K562 (cell line): ENCODE results near the gene PIGN. TPM values are rescaled to one million over a fixed set of nuclear protein-coding genes. Genes with fewer than 3 reads are reported as not detected.

Experiments used
- ATAC-seq: fragments of 200-7000 bp; cut with Tn5 transposase; 3 replicates; pipeline ENCODE4 v1.9.1; 2020; ENCODE audit warnings: moderate library complexity
- BruUV-seq: library from RNA; stranded (reverse); fragments of 400-500 nt; replicated peaks from 2 replicates; lab custom pipeline; 2021; lab: Mats Ljungman, UMichigan
- CTCF ChIA-PET: fragments of 300-600 bp; formaldehyde crosslinking; extraction: SDS; loops from one replicate; lab custom pipeline; 2021; ENCODE audit warnings: low intra/inter-chr PET ratio; lab: Yijun Ruan, JAX
- POLR2A ChIA-PET: fragments of 300-600, 350-650 bp; sonication (Branson Sonifier 250); formaldehyde crosslinking; extraction: SDS; loops from one replicate; lab custom pipeline; 2021; ENCODE audit warnings: antibody characterized with exemption, inconsistent platforms; lab: Yijun Ruan, JAX
- DNase-seq, 4 experiments: peaks; one replicate each; pipeline versions ENCODE4 v3.0.0 to v3.0.0-alpha.2; 2011 to 2018; ENCODE audit warnings: low spot score in 3 of 4, mixed read lengths in 3 of 4; ENCODE audit errors: extremely low read depth in 1 of 4
- FAIRE-seq: peaks from 2 replicates; lab custom pipeline; 2011; peaks lifted over from hg19 to GRCh38; lab: Jason Lieb, UNC
- H2AFZ ChIP-seq: 2 replicates; pipeline ENCODE4 v1.6.0; 2011; ENCODE audit warnings: low read depth, low read length, control low read depth, inconsistent platforms
- H3K27ac ChIP-seq: fragments of 200-600 bp; 3 replicates; pipeline ENCODE4 v1.8.0; 2011; ENCODE audit warnings: low read depth, mild to moderate bottlenecking, control low read depth, inconsistent platforms, low read length, moderate library complexity, mixed read lengths; ENCODE audit errors: extremely low read depth
- H3K27me3 ChIP-seq, 2 experiments: fragments of 300-600 bp in 1 of 2; 2 replicates in 1 of 2; 3 replicates in 1 of 2; pipeline versions ENCODE4 v1.6.0 to v1.8.0; 2011; ENCODE audit warnings: inconsistent platforms in 2 of 2, low read length in 2 of 2, mild to moderate bottlenecking in 1 of 2, mixed read lengths in 1 of 2, moderate library complexity in 1 of 2; ENCODE audit not compliant: control insufficient read depth in 2 of 2, insufficient read depth in 2 of 2
- H3K36me3 ChIP-seq: fragments of 300-600 bp; 3 replicates; pipeline ENCODE4 v1.8.0; 2011; ENCODE audit warnings: mild to moderate bottlenecking, low read length, inconsistent platforms; ENCODE audit not compliant: control insufficient read depth, insufficient read depth
- H3K4me1 ChIP-seq, 2 experiments: fragments of 200-600 bp in 1 of 2; replicated peaks in 1 of 2; 2 replicates in 1 of 2; 3 replicates in 1 of 2; pipeline versions ENCODE4 v1.5.1 to v1.8.0; 2011; ENCODE audit warnings: inconsistent platforms in 2 of 2, low read length in 2 of 2, mild to moderate bottlenecking in 1 of 2, mixed read lengths in 1 of 2, moderate library complexity in 1 of 2; ENCODE audit not compliant: control insufficient read depth in 2 of 2, insufficient read depth in 2 of 2
- H3K4me2 ChIP-seq: 2 replicates; pipeline ENCODE4 v1.6.1; 2011; ENCODE audit warnings: low read length, control low read depth, inconsistent platforms, mixed read lengths; ENCODE audit not compliant: insufficient read depth
- H3K4me3 ChIP-seq: fragments of 200-600 bp; sonication (generic), shearing (Covaris generic); 2 replicates; pipeline ENCODE4 v1.5.1; 2016; ENCODE audit warnings: control low read depth, inconsistent platforms
- H3K79me2 ChIP-seq: fragments of 200-600 bp; 3 replicates; pipeline ENCODE4 v1.8.0; 2011; ENCODE audit warnings: low read length, inconsistent platforms; ENCODE audit not compliant: control insufficient read depth, insufficient read depth
- H3K9ac ChIP-seq, 2 experiments: 2 replicates each; pipeline versions ENCODE4 v1.6.0 to v1.6.1; 2011; ENCODE audit warnings: low read depth in 2 of 2, low read length in 2 of 2, control low read depth in 1 of 2, inconsistent platforms in 1 of 2, mild to moderate bottlenecking in 1 of 2, mixed read lengths in 1 of 2; ENCODE audit not compliant: insufficient read depth in 1 of 2
- H3K9me1 ChIP-seq: one replicate; pipeline ENCODE4 v1.6.0; 2011; ENCODE audit warnings: inconsistent platforms, mild to moderate bottlenecking, low read length, moderate library complexity; ENCODE audit not compliant: control insufficient read depth, insufficient read depth
- H3K9me3 ChIP-seq: replicated peaks from 2 replicates; pipeline ENCODE4 v1.5.1; 2011; ENCODE audit warnings: low read depth, low read length, inconsistent platforms; ENCODE audit not compliant: control insufficient read depth, insufficient read depth
- H4K20me1 ChIP-seq: replicated peaks from 2 replicates; pipeline ENCODE4 v1.6.1; 2011; ENCODE audit warnings: low read length, inconsistent platforms, mixed read lengths; ENCODE audit not compliant: control insufficient read depth, insufficient read depth
- CCNT2 ChIP-seq: IDR thresholded peaks from 2 replicates; pipeline ENCODE4 v1.6.1; 2011; ENCODE audit warnings: borderline replicate concordance, low read depth, mild to moderate bottlenecking, moderate library complexity, mixed read lengths, low read length; ENCODE audit not compliant: insufficient read length; ENCODE audit errors: extremely low read depth
- ETV6 ChIP-seq, 3 experiments: fragments of 150-350 bp in 1 of 3; sonication (generic) in 1 of 3; formaldehyde crosslinking in 1 of 3; IDR thresholded peaks; 2 replicates each; pipeline versions ENCODE4 v1.6.1 to v1.8.0; 2014 to 2022; ENCODE audit warnings: borderline replicate concordance in 2 of 3, low read depth in 2 of 3, antibody characterized with exemption in 1 of 3, low read length in 1 of 3, mild to moderate bottlenecking in 1 of 3, missing genetic modification reagents in 1 of 3
- GABPB1 ChIP-seq: sonication (generic); formaldehyde crosslinking; IDR thresholded peaks from 2 replicates; pipeline ENCODE4 v1.8.0; 2022; ENCODE audit warnings: mild to moderate bottlenecking, missing genetic modification reagents
- KLF16 ChIP-seq: IDR thresholded peaks from 2 replicates; pipeline ENCODE4 v1.6.1; 2016; ENCODE audit warnings: antibody characterized with exemption
- SREBF1 ChIP-seq: fragments of 150-350 bp; IDR thresholded peaks from 2 replicates; pipeline ENCODE4 v1.6.1; 2014; ENCODE audit warnings: antibody characterized with exemption, low read depth, low read length, borderline replicate concordance
- TEAD2 ChIP-seq: fragments of 450-650 bp; IDR thresholded peaks from 2 replicates; pipeline ENCODE4 v1.6.1; 2016; ENCODE audit warnings: missing genetic modification characterization, control low read depth, missing compliant biosample characterization
- TGIF2 ChIP-seq: sonication (generic); formaldehyde crosslinking; IDR thresholded peaks from 2 replicates; pipeline ENCODE4 v1.8.1; 2022; ENCODE audit warnings: mild to moderate bottlenecking, missing genetic modification reagents, moderate library complexity
- ZNF586 ChIP-seq: fragments of 450-650 bp; formaldehyde crosslinking; conservative IDR thresholded peaks from 2 replicates; pipeline ENCODE4 v1.4.0; 2020; ENCODE audit warnings: mild to moderate bottlenecking, moderate library complexity
- ZNF696 ChIP-seq: fragments of 250-450 bp; sonication (Bioruptor Pico); conservative IDR thresholded peaks from 2 replicates; pipeline ENCODE4 v1.4.0; 2020; ENCODE audit warnings: mild to moderate bottlenecking, moderate library complexity
- WGBS: fragments of 100-300 bp; shearing (Covaris generic); methylation state at CpG from one replicate; pipeline ENCODE4 v1.1.6; 2016; ENCODE audit warnings: low coverage, mixed read lengths; ENCODE audit not compliant: insufficient coverage; ENCODE audit errors: missing lambda C conversion rate; 5-methylcytosine and 5-hydroxymethylcytosine counted together
- in situ Hi-C: fragments of 300-500 bp; cut with MboI; formaldehyde crosslinking; loops from 4 replicates; pipeline ENCODE4 v1.15.0; 2018; ENCODE audit warnings: inconsistent platforms, mixed read lengths
- intact Hi-C: fragments of 100-400 bp; cut with micrococcal nuclease; formaldehyde crosslinking; loops from 2 replicates; pipeline ENCODE4 v1.14.2; 2022
- polyA plus RNA-seq, 8 experiments: library from polyadenylated mRNA; depleted of rRNA in 4 of 8; stranded (reverse) in 5 of 8; unstranded in 3 of 8; fragments of >200 nt; fragmentation: Nextera tagmentation in 2 of 8; fragmentation: Illumina TruSeq in 1 of 8; extraction: Ambion mirVana in 2 of 8; extraction: Trizol in 1 of 8; gene quantifications; 2 replicates each; pipeline versions ENCODE4 v1.2.1 to v1.2.3, GENCODE V29; 2011 to 2014; ENCODE audit warnings: inconsistent platforms in 1 of 8, missing spikeins in 1 of 8
- total RNA-seq, 7 experiments: library from RNA; depleted of rRNA in 6 of 7; stranded (reverse); fragments of >200 nt in 6 of 7; fragmentation: Illumina TruSeq in 2 of 7; extraction: Trizol in 2 of 7; gene quantifications; 2 replicates each; pipeline versions ENCODE4 v1.2.1 to v1.2.3, GENCODE V29; 2011 to 2021; ENCODE audit warnings: low replicate concordance in 1 of 7
- TF ChIP-seq, protein P1 (sequence below): sonication (generic); formaldehyde crosslinking; IDR thresholded peaks from 2 replicates; pipeline ENCODE4 v1.8.0; 2022; ENCODE audit warnings: missing genetic modification reagents, mild to moderate bottlenecking, borderline replicate concordance
- TF ChIP-seq, protein P2 (sequence below): IDR thresholded peaks from 2 replicates; pipeline ENCODE4 v1.6.1; 2014; ENCODE audit warnings: antibody characterized with exemption
- TF ChIP-seq, protein P3 (sequence below): fragments of 250-450 bp; sonication (Bioruptor Pico); IDR thresholded peaks from 2 replicates; pipeline ENCODE4 v1.8.0; 2022; ENCODE audit warnings: inconsistent platforms, mild to moderate bottlenecking, moderate library complexity, borderline replicate concordance
- TF ChIP-seq, protein P4 (sequence below): fragments of 450-650 bp; formaldehyde crosslinking; IDR thresholded peaks from 2 replicates; pipeline ENCODE4 v1.4.0; 2022; ENCODE audit warnings: missing genetic modification characterization

The PIGN gene
- total and polyA plus RNA-seq, 9 of the 15 experiments (the other 6 are each of a cell fraction or from before 2014, with no cell fraction given): 9.9 to 25.6 (median 17.3) TPM

DNA sequence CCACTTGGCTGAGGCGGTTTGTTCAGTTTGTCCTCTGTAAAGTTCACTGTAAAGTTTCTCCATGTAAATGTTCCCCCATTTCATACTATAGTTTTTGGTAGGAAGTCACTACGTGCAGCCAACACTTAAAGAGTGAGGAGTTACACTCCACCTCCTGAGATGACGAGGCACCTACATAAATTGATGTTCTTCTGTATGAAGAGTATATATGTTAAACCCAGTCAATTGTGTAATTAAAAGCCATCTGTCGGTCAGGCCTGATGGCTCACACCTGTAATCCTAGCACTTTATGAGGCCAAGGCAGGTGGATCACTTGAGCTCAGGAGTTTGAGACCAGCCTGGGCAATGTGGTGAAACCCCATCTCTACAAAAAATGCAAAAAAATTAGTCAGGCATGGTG is 7.6 kb downstream of the PIGN start:
- CTCF ChIA-PET: no interaction called here
- Histone ChIP-seq H2AFZ (no peak overlapping the region), H3K4me1 (no peaks in the 10 kb centered on the region; a peak in 2 of 5 replicates), H3K4me3 (no peak overlapping the region), H3K27ac (no peak overlapping the region), H4K20me1 (0 out of 2 replicates have a peak, but pooled peaks cover 3% of the 10 kb centered on the region), H3K9me1 (no peaks in the 10 kb centered on the region), H3K4me2 (no peak overlapping the region), H3K36me3 (no peaks in the 10 kb centered on the region), H3K9ac (no peak overlapping the region), H3K27me3 (no peaks in the 10 kb centered on the region), H3K79me2 (peaks cover 27% of the 10 kb centered on the region), H3K9me3 (no peaks in the 10 kb centered on the region)
- 79% methylated on average over 4 of the region's 4 CpGs for WGBS
- POLR2A ChIA-PET: no interaction called here
- DNase-seq (no peak), ATAC-seq (no peak), FAIRE-seq (no peak)
- no TSS peak for BruUV-seq
- in situ Hi-C loops (loop anchor here (25.0 kb wide), 1 partner anchor 808 kb away; no protein-coding TSS in a partner anchor), intact Hi-C loops (no loop called here)
- TF ChIP-seq ZNF586 (no peak), GABPB1 (CRISPR knock-in tag) (no peak), ZNF696 (CRISPR knock-in tag) (no peak), KLF16 (no peak), TGIF2 (CRISPR knock-in tag) (no peak), SREBF1 (no peak), ETV6 (IDR thresholded peaks at IDR 0.05; ENCODE audit: borderline replicate concordance in 1 of 2, low read depth in 2 of 2, low read length in 1 of 2) (no peak), ETV6 (CRISPR knock-in tag; IDR thresholded peaks at IDR 0.05; ENCODE audit: borderline replicate concordance) (no peak), CCNT2 (no peak), TEAD2 (no peak)
- TF ChIP-seq, protein P1, sequence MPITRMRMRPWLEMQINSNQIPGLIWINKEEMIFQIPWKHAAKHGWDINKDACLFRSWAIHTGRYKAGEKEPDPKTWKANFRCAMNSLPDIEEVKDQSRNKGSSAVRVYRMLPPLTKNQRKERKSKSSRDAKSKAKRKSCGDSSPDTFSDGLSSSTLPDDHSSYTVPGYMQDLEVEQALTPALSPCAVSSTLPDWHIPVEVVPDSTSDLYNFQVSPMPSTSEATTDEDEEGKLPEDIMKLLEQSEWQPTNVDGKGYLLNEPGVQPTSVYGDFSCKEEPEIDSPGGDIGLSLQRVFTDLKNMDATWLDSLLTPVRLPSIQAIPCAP: no peak
- TF ChIP-seq, protein P2, sequence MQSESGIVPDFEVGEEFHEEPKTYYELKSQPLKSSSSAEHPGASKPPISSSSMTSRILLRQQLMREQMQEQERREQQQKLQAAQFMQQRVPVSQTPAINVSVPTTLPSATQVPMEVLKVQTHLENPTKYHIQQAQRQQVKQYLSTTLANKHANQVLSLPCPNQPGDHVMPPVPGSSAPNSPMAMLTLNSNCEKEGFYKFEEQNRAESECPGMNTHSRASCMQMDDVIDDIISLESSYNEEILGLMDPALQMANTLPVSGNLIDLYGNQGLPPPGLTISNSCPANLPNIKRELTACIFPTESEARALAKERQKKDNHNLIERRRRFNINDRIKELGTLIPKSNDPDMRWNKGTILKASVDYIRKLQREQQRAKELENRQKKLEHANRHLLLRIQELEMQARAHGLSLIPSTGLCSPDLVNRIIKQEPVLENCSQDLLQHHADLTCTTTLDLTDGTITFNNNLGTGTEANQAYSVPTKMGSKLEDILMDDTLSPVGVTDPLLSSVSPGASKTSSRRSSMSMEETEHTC: no peak
- TF ChIP-seq, protein P3, sequence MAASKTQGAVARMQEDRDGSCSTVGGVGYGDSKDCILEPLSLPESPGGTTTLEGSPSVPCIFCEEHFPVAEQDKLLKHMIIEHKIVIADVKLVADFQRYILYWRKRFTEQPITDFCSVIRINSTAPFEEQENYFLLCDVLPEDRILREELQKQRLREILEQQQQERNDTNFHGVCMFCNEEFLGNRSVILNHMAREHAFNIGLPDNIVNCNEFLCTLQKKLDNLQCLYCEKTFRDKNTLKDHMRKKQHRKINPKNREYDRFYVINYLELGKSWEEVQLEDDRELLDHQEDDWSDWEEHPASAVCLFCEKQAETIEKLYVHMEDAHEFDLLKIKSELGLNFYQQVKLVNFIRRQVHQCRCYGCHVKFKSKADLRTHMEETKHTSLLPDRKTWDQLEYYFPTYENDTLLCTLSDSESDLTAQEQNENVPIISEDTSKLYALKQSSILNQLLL (CRISPR knock-in tag): no peak
- TF ChIP-seq, protein P4, sequence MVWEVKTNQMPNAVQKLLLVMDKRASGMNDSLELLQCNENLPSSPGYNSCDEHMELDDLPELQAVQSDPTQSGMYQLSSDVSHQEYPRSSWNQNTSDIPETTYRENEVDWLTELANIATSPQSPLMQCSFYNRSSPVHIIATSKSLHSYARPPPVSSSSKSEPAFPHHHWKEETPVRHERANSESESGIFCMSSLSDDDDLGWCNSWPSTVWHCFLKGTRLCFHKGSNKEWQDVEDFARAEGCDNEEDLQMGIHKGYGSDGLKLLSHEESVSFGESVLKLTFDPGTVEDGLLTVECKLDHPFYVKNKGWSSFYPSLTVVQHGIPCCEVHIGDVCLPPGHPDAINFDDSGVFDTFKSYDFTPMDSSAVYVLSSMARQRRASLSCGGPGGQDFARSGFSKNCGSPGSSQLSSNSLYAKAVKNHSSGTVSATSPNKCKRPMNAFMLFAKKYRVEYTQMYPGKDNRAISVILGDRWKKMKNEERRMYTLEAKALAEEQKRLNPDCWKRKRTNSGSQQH: no peak
